OCI-LY3 (cell line): ENCODE data around the gene CATSPERE.

Experiments used
- CTCF ChIP-seq: fragments of 200-600, 300-600 bp; sonication (generic); IDR thresholded peaks from 2 replicates; pipeline ENCODE4 v1.5.1; 2014; ENCODE audit warnings: antibody characterized with exemption, low read length, low read depth
- EZH2phosphoT487 ChIP-seq: fragments of 200-600 bp; shearing (Covaris generic); IDR thresholded peaks from 2 replicates; pipeline ENCODE4 v1.6.1; 2018; ENCODE audit warnings: antibody characterized with exemption, mixed run types, low read depth

DNA sequence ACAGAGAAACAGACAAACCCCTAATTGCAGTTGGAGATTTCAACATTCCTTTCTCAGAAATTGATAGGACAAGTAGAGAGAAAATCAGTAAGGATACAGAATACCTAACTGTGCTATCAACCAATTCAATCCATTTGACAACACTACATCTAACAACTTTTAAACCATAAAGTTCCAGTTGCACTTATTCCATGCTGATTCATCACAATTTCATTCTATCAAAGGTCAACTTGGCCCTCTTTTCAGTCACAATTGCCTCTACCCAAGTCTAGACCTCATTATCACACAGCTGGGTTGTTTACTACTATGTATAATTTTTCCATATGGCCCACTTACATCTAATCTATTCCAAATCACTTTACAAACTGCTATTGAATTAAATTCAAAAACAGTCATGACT, 172.1 kb downstream of the CATSPERE start:
- TF ChIP-seq CTCF (no peak), EZH2phosphoT487 (no peak)
